Smooth muscle cell of the brain vasculature (primary cell): Measurements from ENCODE around the gene UNC13A.
"Not testable (repeated sequence)": the region's sequence is repeated elsewhere in the genome, so short reads cannot be mapped to it uniquely, and the experiment has no call there.

Source experiments
- DNase-seq: peaks from one replicate; pipeline ENCODE4 v3.0.0-alpha.2; 2012; ENCODE audit warnings: low read depth, low spot score

The UNC13A gene

DNA sequence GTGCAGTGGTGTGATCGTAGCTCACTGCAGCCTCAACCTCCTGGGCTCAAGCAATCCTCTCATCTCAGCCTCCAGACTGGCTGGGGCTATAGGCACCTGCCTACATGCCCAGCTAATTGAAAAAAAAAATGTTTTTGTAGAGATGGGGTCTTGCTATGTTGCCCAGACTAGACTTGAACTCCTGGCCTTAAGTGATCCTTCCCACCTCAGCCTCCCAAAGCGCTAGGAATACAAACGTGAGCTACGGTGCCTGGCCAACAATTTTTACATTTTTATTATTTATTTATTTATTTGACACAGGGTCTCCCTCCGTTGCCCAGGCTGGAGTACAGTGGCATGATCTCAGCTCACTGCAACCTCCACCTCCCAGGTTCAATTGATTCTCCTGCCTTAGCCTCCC lies 117.9 kb downstream of the UNC13A start:
- not testable (repeated sequence) for DNase-seq

DNA sequence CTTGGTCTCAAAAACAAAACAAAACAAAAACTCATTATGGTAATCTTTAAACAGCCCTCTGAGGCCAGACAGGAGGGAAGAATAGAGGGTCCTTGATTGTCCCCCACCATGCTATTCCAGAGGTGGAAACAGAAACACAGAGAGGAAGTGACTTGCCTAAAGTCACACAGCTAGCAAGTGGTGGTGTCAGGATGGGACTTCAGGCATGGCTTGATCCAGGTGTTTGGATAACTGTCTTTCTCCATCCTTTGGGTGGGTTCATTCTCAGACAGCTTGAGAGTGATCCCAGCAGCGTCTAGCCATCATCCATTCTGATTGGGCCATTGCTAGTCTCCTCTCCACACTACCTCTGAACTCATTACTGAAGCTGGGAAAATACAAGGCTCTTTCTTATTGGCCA lies 120.2 kb downstream of the UNC13A start:
- DNase-seq, result no peak

DNA sequence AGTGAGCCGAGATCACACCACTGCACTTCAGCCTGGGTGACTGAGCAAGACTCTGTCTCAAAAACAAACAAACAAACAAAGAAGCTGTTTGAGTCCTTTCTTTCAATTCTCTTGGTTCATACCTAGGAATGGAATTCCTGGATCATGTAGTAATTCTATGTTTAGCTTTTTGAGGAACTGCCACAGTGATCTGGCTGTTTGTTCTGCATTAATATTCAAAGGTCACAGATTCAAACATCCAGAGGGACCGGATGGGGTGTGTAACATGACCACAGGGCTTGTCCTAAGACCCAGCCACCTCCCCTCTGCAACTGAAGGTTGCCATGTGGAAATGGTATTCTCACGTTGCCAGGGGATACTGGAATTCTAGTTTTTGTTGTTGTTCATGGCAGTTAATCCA lies 122.5 kb downstream of the UNC13A start:
- no peak for DNase-seq

DNA sequence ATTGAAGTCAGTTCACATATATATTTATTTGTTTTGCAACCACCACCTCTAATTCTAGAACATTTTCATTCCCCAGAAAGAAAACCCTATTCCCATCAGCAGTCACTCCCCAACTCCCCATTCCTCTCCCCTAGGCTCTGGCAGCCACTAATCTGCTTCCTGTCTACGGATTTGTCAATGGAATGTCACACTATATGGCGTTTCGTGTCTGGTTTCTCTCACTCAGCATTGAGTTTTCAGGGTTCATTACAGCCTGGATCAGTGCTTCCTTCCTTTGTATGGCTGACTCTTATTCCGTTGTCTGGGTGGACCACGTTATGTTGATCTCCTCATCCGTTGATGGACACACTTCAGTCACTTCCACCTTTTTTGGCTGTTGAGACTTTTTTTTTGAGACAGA lies 123.4 kb downstream of the UNC13A start:
- no peak for DNase-seq

DNA sequence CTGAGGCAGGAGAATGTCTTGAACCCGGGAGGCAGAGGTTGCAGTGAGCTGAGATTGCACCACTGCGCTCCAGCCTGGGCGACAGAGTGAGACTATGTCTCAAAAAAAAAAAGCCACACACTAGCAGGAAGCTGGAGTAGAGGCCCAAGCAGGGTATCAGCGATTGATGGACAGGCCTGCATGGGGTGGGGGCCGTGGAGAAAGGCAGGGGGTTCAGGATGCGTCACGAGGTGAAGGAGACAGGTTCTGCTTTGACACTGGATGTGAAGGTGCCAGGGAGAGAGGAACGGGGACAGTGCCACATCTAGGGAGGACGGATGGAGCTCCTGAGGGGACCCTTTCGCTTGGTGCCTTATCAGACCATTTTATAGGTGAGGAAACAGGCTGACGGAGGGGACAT lies 125.6 kb downstream of the UNC13A start:
- DNase-seq, result no peak

DNA sequence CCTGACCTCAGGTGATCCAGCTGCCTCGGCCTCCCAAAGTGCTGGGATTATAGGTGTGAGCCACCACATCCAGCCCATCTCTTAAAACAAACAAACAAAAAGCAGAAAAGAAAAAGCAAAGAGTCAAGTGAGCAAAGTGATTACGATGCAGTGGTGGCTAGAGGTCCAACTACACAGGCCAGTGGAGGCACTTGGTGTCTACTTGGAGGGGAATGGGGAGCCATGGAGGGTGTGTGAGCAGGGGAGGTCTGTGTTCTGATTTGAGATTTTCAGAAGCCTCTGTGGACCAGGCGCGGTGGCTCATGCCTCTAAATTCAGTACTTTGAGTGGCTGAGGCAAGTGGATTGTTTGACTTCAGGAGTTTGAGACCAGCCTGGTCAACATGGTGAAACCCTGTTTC lies 126.1 kb downstream of the UNC13A start:
- DNase-seq, result no peak

DNA sequence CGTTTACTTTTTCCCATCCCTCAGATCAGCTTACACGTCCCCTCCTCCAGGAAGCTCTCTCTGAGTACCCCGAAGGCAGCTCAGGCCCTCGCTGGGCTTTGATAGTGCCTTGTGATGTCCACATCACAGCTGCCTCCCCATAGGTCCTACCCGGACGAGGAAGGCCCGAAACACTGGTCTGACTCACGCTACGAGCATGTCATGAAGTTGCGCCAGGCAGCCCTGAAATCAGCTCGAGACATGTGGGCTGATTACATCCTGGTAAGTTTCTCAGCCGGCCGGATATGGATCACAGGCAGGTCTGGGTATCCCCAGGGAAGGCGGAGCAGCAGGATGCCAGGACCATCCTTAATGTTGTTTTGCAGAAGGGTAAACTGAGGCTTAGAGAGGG lies 128.0 kb downstream of the UNC13A start:
- peak; percentile 45 for DNase-seq

DNA sequence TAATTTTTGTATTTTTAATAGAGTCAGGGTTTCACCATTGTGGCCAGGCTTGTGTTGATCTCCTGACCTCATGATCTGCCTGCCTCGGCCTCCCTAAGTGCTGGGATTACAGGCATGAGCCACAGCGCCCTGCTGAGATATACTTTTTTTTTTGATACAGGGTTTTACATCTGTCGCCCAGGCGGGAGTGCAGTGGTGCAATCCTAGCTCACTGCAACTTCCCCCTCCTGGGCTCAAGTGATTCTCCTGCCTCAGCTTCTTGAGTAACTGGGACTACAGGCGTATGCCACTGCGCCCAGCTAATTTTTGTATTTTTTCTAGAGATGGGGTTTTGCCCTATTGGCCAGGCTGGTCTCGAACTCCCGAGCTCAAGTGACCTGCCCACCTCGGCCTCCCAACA lies 130.7 kb downstream of the UNC13A start:
- DNase-seq, result no peak

DNA sequence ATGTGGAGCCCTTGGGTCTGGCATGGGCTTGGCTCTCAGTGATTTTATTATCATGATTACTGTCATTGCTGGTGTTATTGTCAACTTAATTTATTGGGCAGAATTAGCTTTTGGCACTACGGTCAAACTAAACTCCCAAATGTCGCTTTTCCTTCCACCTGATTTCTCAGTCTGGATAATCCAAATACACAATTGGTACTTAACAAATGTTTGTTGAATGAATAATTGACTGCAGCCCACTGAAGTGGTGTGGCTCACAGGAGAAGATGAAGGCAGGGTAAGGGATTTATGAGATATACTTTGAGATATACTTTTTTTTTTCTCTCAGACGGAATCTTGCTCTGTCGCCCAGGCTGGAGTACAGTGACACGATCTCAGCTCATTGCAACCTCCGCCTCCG lies 131.2 kb downstream of the UNC13A start:
- no peak for DNase-seq

DNA sequence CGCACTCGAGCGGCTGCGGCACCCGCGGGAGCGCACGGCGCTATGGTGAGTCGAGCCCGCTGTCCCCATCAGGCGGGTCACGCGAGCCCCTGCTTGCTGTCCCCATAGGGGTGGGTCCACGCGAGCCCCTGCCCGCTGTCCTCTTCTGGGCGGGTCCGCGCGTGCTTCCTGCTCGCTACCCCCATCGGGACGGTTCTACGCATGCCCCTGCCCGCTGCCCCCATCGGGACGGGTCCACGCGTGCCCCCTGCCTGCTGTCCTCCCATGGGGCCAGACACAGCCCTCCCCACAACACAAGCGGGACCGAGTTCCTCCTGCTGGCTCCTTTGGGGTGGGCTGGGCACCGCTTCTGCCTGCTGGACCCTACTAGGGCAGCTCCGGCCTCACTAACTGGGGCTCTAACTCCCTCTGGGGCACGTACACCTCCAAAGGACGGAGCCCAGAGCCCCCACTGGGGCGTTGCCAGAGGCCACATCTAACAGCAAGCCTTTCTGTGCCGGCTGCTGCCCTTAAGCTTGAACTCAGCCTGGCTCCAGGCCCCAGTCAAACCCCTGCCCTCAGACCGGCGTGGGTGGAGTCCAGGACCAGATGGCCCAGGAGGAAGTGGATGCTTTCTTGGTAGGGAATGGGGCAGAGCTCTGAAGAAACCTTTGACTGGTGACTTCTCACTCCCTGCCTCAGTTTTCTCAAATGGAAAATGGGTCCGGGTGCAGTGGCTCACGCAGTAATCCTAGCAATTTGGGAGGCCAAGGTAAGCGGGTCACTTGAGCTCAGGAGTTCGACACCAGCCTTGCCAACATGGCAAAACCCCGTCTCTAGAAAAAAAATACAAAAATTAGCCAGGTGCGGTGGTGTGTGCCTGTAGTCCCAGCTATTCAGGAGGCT lies 132.0 kb downstream of the UNC13A start:
- no peak for DNase-seq

DNA sequence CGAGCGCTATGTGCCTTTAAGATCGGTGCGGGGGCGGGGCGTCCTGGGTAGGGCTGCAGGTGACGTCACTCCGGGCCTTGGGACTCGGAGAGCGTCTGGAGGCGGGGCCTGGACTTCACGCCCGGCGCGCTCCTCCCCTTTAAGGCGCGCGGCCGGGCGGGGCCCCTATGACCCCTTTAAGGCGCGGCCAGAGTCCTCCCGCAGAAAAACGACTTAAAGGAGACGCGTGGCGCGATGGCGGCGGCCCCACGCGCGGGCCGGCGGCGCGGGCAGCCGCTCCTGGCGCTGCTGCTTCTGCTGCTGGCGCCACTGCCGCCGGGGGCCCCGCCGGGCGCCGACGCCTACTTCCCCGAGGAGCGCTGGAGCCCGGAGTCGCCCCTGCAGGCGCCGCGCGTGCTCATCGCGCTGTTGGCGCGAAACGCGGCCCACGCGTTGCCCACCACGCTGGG lies 132.7 kb downstream of the UNC13A start, which contains the start of gene COLGALT1:
COLGALT1 (plus strand) TSS at position 170 of the 449 bp plus-strand sequence; CDS start at position 235, 65 bp downstream.
- peak; percentile 91 for DNase-seq

DNA sequence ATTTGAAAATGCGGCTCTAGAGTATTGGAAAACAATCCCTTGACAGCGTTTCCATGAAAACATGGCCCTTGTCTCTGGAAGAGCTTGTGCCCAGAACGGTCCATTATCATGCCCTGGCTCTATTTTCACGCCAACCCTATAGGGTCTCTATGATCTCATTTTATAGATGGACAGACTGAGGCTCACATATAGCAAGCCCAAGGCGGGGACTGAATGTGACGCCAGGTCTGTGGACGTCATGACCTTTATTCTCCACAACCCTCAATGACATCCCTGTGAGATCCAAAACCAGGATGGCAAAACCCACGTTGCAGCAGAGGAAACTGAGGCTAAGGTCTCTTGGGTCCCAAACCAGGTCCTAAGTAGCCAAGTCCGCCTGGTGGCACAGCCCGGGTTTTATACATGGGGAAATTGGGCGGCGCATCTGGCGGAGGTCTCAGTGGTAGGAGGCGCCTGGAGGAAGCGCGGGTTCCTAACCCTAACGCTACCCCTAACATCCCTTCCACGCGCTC lies 133.1 kb downstream of the UNC13A start:
- no peak for DNase-seq

DNA sequence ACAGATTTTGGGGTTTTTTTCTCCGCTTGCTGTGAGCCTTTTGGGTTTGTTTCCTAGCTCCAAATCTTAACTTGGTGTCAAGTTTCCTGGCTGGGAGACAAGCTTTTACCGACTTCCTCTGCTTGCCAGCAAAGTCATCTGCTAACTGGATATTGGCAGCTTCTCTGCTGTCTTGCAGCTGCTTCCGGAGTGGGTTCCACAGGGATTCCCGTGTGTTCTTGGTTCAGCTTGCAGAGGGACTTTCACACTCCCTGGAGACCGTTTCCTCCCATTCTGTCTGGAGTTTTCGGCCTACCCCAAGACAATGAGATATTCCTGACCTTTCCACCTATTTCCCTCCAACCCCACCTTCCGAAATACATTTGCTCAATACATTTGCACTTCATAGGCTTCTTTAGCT lies 134.9 kb downstream of the UNC13A start:
- DNase-seq, result peak; percentile 62

DNA sequence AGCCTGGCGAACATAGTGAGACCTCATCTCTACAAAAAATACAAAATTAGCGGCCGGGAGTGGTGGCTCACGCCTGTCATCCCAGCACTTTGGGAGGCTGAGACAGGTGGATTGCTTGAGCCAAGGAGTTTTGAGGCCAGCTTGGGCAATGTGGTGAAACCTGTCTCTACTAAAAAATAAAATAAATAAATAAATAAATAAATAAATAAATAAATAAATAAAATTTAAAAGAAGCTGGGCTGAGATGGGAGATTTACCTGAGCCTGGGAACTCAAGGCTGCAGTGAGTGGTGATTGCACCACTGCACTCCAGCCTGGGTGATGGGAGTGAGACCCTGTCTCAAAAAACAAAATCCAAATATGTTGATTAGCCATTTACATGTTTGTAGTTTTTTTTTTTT lies 135.4 kb downstream of the UNC13A start:
- DNase-seq, result not testable (repeated sequence)
